K562 (cell line): ENCODE data around the gene CTTNBP2. TPM values are rescaled to one million over a fixed set of nuclear protein-coding genes. Genes with fewer than 3 reads are reported as not detected.
A peak's percentile ranks its signal among the peaks of the same experiment; 100 is the strongest.

Source experiments
- ATAC-seq: fragments of 200-7000 bp; cut with Tn5 transposase; 3 replicates; pipeline ENCODE4 v1.9.1; 2020; ENCODE audit warnings: moderate library complexity
- BruUV-seq: library from RNA; stranded (reverse); fragments of 400-500 nt; replicated peaks from 2 replicates; lab custom pipeline; 2021; lab: Mats Ljungman, UMichigan
- CTCF ChIA-PET: fragments of 300-600 bp; formaldehyde crosslinking; extraction: SDS; loops from one replicate; lab custom pipeline; 2021; ENCODE audit warnings: low intra/inter-chr PET ratio; lab: Yijun Ruan, JAX
- POLR2A ChIA-PET: fragments of 300-600, 350-650 bp; sonication (Branson Sonifier 250); formaldehyde crosslinking; extraction: SDS; loops from one replicate; lab custom pipeline; 2021; ENCODE audit warnings: antibody characterized with exemption, inconsistent platforms; lab: Yijun Ruan, JAX
- DNase-seq, 4 experiments: peaks; one replicate each; pipeline versions ENCODE4 v3.0.0 to v3.0.0-alpha.2; 2011 to 2018; ENCODE audit warnings: low spot score in 3 of 4, mixed read lengths in 3 of 4; ENCODE audit errors: extremely low read depth in 1 of 4
- FAIRE-seq: peaks from 2 replicates; lab custom pipeline; 2011; peaks lifted over from hg19 to GRCh38; lab: Jason Lieb, UNC
- H2AFZ ChIP-seq: 2 replicates; pipeline ENCODE4 v1.6.0; 2011; ENCODE audit warnings: low read depth, low read length, control low read depth, inconsistent platforms
- H3K27ac ChIP-seq: fragments of 200-600 bp; 3 replicates; pipeline ENCODE4 v1.8.0; 2011; ENCODE audit warnings: low read depth, mild to moderate bottlenecking, control low read depth, inconsistent platforms, low read length, moderate library complexity, mixed read lengths; ENCODE audit errors: extremely low read depth
- H3K27me3 ChIP-seq, 2 experiments: fragments of 300-600 bp in 1 of 2; 2 replicates in 1 of 2; 3 replicates in 1 of 2; pipeline versions ENCODE4 v1.6.0 to v1.8.0; 2011; ENCODE audit warnings: inconsistent platforms in 2 of 2, low read length in 2 of 2, mild to moderate bottlenecking in 1 of 2, mixed read lengths in 1 of 2, moderate library complexity in 1 of 2; ENCODE audit not compliant: control insufficient read depth in 2 of 2, insufficient read depth in 2 of 2
- H3K36me3 ChIP-seq: fragments of 300-600 bp; 3 replicates; pipeline ENCODE4 v1.8.0; 2011; ENCODE audit warnings: mild to moderate bottlenecking, low read length, inconsistent platforms; ENCODE audit not compliant: control insufficient read depth, insufficient read depth
- H3K4me1 ChIP-seq, 2 experiments: fragments of 200-600 bp in 1 of 2; replicated peaks in 1 of 2; 2 replicates in 1 of 2; 3 replicates in 1 of 2; pipeline versions ENCODE4 v1.5.1 to v1.8.0; 2011; ENCODE audit warnings: inconsistent platforms in 2 of 2, low read length in 2 of 2, mild to moderate bottlenecking in 1 of 2, mixed read lengths in 1 of 2, moderate library complexity in 1 of 2; ENCODE audit not compliant: control insufficient read depth in 2 of 2, insufficient read depth in 2 of 2
- H3K4me2 ChIP-seq: 2 replicates; pipeline ENCODE4 v1.6.1; 2011; ENCODE audit warnings: low read length, control low read depth, inconsistent platforms, mixed read lengths; ENCODE audit not compliant: insufficient read depth
- H3K4me3 ChIP-seq: fragments of 200-600 bp; sonication (generic), shearing (Covaris generic); 2 replicates; pipeline ENCODE4 v1.5.1; 2016; ENCODE audit warnings: control low read depth, inconsistent platforms
- H3K79me2 ChIP-seq: fragments of 200-600 bp; 3 replicates; pipeline ENCODE4 v1.8.0; 2011; ENCODE audit warnings: low read length, inconsistent platforms; ENCODE audit not compliant: control insufficient read depth, insufficient read depth
- H3K9ac ChIP-seq, 2 experiments: 2 replicates each; pipeline versions ENCODE4 v1.6.0 to v1.6.1; 2011; ENCODE audit warnings: low read depth in 2 of 2, low read length in 2 of 2, control low read depth in 1 of 2, inconsistent platforms in 1 of 2, mild to moderate bottlenecking in 1 of 2, mixed read lengths in 1 of 2; ENCODE audit not compliant: insufficient read depth in 1 of 2
- H3K9me1 ChIP-seq: one replicate; pipeline ENCODE4 v1.6.0; 2011; ENCODE audit warnings: inconsistent platforms, mild to moderate bottlenecking, low read length, moderate library complexity; ENCODE audit not compliant: control insufficient read depth, insufficient read depth
- H3K9me3 ChIP-seq: replicated peaks from 2 replicates; pipeline ENCODE4 v1.5.1; 2011; ENCODE audit warnings: low read depth, low read length, inconsistent platforms; ENCODE audit not compliant: control insufficient read depth, insufficient read depth
- H4K20me1 ChIP-seq: replicated peaks from 2 replicates; pipeline ENCODE4 v1.6.1; 2011; ENCODE audit warnings: low read length, inconsistent platforms, mixed read lengths; ENCODE audit not compliant: control insufficient read depth, insufficient read depth
- DEAF1 ChIP-seq: fragments of 450-650 bp; formaldehyde crosslinking; IDR thresholded peaks from 2 replicates; pipeline ENCODE4 v1.4.0; 2020; ENCODE audit warnings: mild to moderate bottlenecking, moderate library complexity
- EWSR1 ChIP-seq: fragments of 450-650 bp; IDR thresholded peaks from 2 replicates; pipeline ENCODE4 v1.6.1; 2018; ENCODE audit warnings: borderline replicate concordance, mild to moderate bottlenecking, low read depth, moderate library complexity; ENCODE audit not compliant: partially characterized antibody
- MTA2 ChIP-seq: fragments of 450-650 bp; IDR thresholded peaks from 2 replicates; pipeline ENCODE4 v1.6.1; 2016; ENCODE audit warnings: low read depth
- PRDM10 ChIP-seq: fragments of 450-650 bp; IDR thresholded peaks from 2 replicates; pipeline ENCODE4 v1.6.1; 2018; ENCODE audit not compliant: partially characterized antibody
- SAFB ChIP-seq: fragments of 200-400 bp; formaldehyde crosslinking; IDR thresholded peaks from 2 replicates; pipeline ENCODE4 v1.6.1; 2017; ENCODE audit warnings: low read depth, low read length, borderline replicate concordance
- SIN3B ChIP-seq: fragments of 450-650 bp; IDR thresholded peaks from 2 replicates; pipeline ENCODE4 v1.6.1; 2017; ENCODE audit warnings: low read depth, mild to moderate bottlenecking, moderate library complexity
- SUPT5H ChIP-seq: fragments of 450-650 bp; IDR thresholded peaks from 2 replicates; pipeline ENCODE4 v1.6.1; 2016
- ZBTB34 ChIP-seq: fragments of 250-450 bp; sonication (Bioruptor Pico); IDR thresholded peaks from 2 replicates; pipeline ENCODE4 v1.8.0; 2021; ENCODE audit warnings: mild to moderate bottlenecking, moderate library complexity
- ZBTB5 ChIP-seq: fragments of 450-650 bp; IDR thresholded peaks from 2 replicates; pipeline ENCODE4 v1.6.1; 2017; ENCODE audit warnings: antibody characterized with exemption
- WGBS: fragments of 100-300 bp; shearing (Covaris generic); methylation state at CpG from one replicate; pipeline ENCODE4 v1.1.6; 2016; ENCODE audit warnings: low coverage, mixed read lengths; ENCODE audit not compliant: insufficient coverage; ENCODE audit errors: missing lambda C conversion rate; 5-methylcytosine and 5-hydroxymethylcytosine counted together
- in situ Hi-C: fragments of 300-500 bp; cut with MboI; formaldehyde crosslinking; loops from 4 replicates; pipeline ENCODE4 v1.15.0; 2018; ENCODE audit warnings: inconsistent platforms, mixed read lengths
- intact Hi-C: fragments of 100-400 bp; cut with micrococcal nuclease; formaldehyde crosslinking; loops from 2 replicates; pipeline ENCODE4 v1.14.2; 2022
- polyA plus RNA-seq, 8 experiments: library from polyadenylated mRNA; depleted of rRNA in 4 of 8; stranded (reverse) in 5 of 8; unstranded in 3 of 8; fragments of >200 nt; fragmentation: Nextera tagmentation in 2 of 8; fragmentation: Illumina TruSeq in 1 of 8; extraction: Ambion mirVana in 2 of 8; extraction: Trizol in 1 of 8; gene quantifications; 2 replicates each; pipeline versions ENCODE4 v1.2.1 to v1.2.3, GENCODE V29; 2011 to 2014; ENCODE audit warnings: inconsistent platforms in 1 of 8, missing spikeins in 1 of 8
- total RNA-seq, 7 experiments: library from RNA; depleted of rRNA in 6 of 7; stranded (reverse); fragments of >200 nt in 6 of 7; fragmentation: Illumina TruSeq in 2 of 7; extraction: Trizol in 2 of 7; gene quantifications; 2 replicates each; pipeline versions ENCODE4 v1.2.1 to v1.2.3, GENCODE V29; 2011 to 2021; ENCODE audit warnings: low replicate concordance in 1 of 7
- TF ChIP-seq, protein P1 (sequence below), 2 experiments: fragments of 150-350 bp in 1 of 2; IDR thresholded peaks; 2 replicates each; pipeline ENCODE4 v1.6.1; 2012 to 2016; ENCODE audit warnings: low read depth in 2 of 2, low read length in 2 of 2, mild to moderate bottlenecking in 1 of 2, moderate library complexity in 1 of 2

Gene CTTNBP2
- total and polyA plus RNA-seq, 9 of the 15 experiments (the other 6 are each of a cell fraction or from before 2014, with no cell fraction given) = 0.05 TPM; not detected in 8

- ChIA-PET POLR2A (no interaction called here), CTCF (no interaction called here)
- no peak overlapping the region for H2AFZ ChIP-seq
- H3K9me1 ChIP-seq = no peaks in the 10 kb centered on the region
- H3K36me3 ChIP-seq = no peaks in the 10 kb centered on the region
- no peaks in the 10 kb centered on the region for H3K4me1 ChIP-seq
- no peaks in the 10 kb centered on the region for H3K9me3 ChIP-seq
- FAIRE-seq (no peak), DNase-seq (no peak), ATAC-seq (peak; percentile 61)
- no peaks in the 10 kb centered on the region for H4K20me1 ChIP-seq
- intact Hi-C loops (no loop called here), in situ Hi-C loops (no loop called here)
- no TSS peak for BruUV-seq
- no peaks in the 10 kb centered on the region for H3K27me3 ChIP-seq
- 0% methylated on average over 3 of the region's 3 CpGs for WGBS
- H3K27ac ChIP-seq = no peak overlapping the region
- H3K4me3 ChIP-seq = no peak overlapping the region
- no peak overlapping the region for H3K4me2 ChIP-seq
- H3K79me2 ChIP-seq = no peaks in the 10 kb centered on the region
- no peak overlapping the region for H3K9ac ChIP-seq
- TF ChIP-seq ZBTB34 (CRISPR knock-in tag) (no peak), SIN3B (no peak), DEAF1 (no peak), SUPT5H (no peak), PRDM10 (no peak), MTA2 (no peak), SAFB (no peak), EWSR1 (no peak), ZBTB5 (no peak)
- TF ChIP-seq, protein P1, sequence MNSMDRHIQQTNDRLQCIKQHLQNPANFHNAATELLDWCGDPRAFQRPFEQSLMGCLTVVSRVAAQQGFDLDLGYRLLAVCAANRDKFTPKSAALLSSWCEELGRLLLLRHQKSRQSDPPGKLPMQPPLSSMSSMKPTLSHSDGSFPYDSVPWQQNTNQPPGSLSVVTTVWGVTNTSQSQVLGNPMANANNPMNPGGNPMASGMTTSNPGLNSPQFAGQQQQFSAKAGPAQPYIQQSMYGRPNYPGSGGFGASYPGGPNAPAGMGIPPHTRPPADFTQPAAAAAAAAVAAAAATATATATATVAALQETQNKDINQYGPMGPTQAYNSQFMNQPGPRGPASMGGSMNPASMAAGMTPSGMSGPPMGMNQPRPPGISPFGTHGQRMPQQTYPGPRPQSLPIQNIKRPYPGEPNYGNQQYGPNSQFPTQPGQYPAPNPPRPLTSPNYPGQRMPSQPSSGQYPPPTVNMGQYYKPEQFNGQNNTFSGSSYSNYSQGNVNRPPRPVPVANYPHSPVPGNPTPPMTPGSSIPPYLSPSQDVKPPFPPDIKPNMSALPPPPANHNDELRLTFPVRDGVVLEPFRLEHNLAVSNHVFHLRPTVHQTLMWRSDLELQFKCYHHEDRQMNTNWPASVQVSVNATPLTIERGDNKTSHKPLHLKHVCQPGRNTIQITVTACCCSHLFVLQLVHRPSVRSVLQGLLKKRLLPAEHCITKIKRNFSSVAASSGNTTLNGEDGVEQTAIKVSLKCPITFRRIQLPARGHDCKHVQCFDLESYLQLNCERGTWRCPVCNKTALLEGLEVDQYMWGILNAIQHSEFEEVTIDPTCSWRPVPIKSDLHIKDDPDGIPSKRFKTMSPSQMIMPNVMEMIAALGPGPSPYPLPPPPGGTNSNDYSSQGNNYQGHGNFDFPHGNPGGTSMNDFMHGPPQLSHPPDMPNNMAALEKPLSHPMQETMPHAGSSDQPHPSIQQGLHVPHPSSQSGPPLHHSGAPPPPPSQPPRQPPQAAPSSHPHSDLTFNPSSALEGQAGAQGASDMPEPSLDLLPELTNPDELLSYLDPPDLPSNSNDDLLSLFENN (IDR thresholded peaks at IDR 0.05; ENCODE audit: low read depth in 2 of 2, low read length in 2 of 2) = no peak
Measured at GRCh38 chr7:117690147-117690546, 183.1 kb downstream of the CTTNBP2 start.
